Esophagus muscularis mucosa (tissue), 4 donors: ENCODE results near the gene SRSF4. TPM values are rescaled to one million over a fixed set of nuclear protein-coding genes. Genes with fewer than 3 reads are reported as not detected.
"Not testable (repeated sequence)": the region's sequence is repeated elsewhere in the genome, so short reads cannot be mapped to it uniquely, and the experiment has no call there.

Experiments used
- DNase-seq: peaks from one replicate; pipeline ENCODE4 v3.0.0-alpha.2; 2017; ENCODE audit errors: extremely low spot score
- H3K27ac ChIP-seq, 4 donors: fragments of 200-600 bp; sonication (generic); replicated peaks in 1 of 4; 1 replicate in 3 of 4; 2 replicates in 1 of 4; pipeline ENCODE4 v1.5.1; 2016 to 2019; ENCODE audit warnings: mild to moderate bottlenecking in 1 of 4
- H3K27me3 ChIP-seq, 4 donors: fragments of 200-600 bp; sonication (generic); one replicate each; pipeline versions ENCODE4 v1.5.1 to v1.6.0; 2016 to 2019
- H3K36me3 ChIP-seq, 4 donors: fragments of 200-600 bp; sonication (generic); one replicate each; pipeline ENCODE4 v1.5.1; 2016 to 2019
- H3K4me1 ChIP-seq, 4 donors: fragments of 200-600 bp; sonication (generic); one replicate each; pipeline ENCODE4 v1.5.1; 2016 to 2019
- H3K4me3 ChIP-seq, 4 donors: fragments of 200-600 bp; sonication (generic); 1 replicate in 2 of 4; 2 replicates in 2 of 4; pipeline ENCODE4 v1.5.1; 2016 to 2019; ENCODE audit warnings: mild to moderate bottlenecking in 4 of 4, moderate library complexity in 1 of 4
- H3K9me3 ChIP-seq, 4 donors: fragments of 200-600 bp; sonication (generic); 1 replicate in 3 of 4; 2 replicates in 1 of 4; pipeline ENCODE4 v1.5.1; 2016 to 2019
- EP300 ChIP-seq: sonication (generic); formaldehyde crosslinking; IDR thresholded peaks from one replicate; pipeline ENCODE4 v1.6.1; 2017; ENCODE audit warnings: antibody characterized with exemption
- POLR2A ChIP-seq: fragments of 450-650 bp; IDR thresholded peaks from one replicate; pipeline ENCODE4 v1.6.1; 2017; ENCODE audit warnings: antibody characterized with exemption, moderate library complexity, mild to moderate bottlenecking, low read depth
- POLR2AphosphoS5 ChIP-seq, 2 donors: sonication (generic); formaldehyde crosslinking; IDR thresholded peaks; one replicate each; pipeline ENCODE4 v1.6.1; 2017; ENCODE audit warnings: antibody characterized with exemption in 2 of 2
- WGBS: methylation state at CpG from one replicate; pipeline ENCODE4 v1.1.5; 2018; 5-methylcytosine and 5-hydroxymethylcytosine counted together
- intact Hi-C: fragments of 100-400 bp; cut with DNase I; formaldehyde crosslinking; loops from one replicate; pipeline ENCODE4 v1.15.1; 2023
- total RNA-seq, 4 donors: library from RNA; depleted of rRNA; stranded (reverse); fragments of >200 nt; gene quantifications; one replicate each; pipeline versions ENCODE4 v1.1.0 to v1.2.1, GENCODE V29; 2016
- TF ChIP-seq, protein P1 (sequence below), 3 experiments: fragments of 200-600 bp in 2 of 3; fragments of 450-650 bp in 1 of 3; sonication (generic) in 2 of 3; IDR thresholded peaks; one replicate each; pipeline ENCODE4 v1.5.1; 2017 to 2019; ENCODE audit warnings: antibody characterized with exemption in 3 of 3, mild to moderate bottlenecking in 2 of 3, moderate library complexity in 1 of 3

Gene SRSF4
- total RNA-seq, 4 donors from 2014 or later, result 90.3 to 113 (median 98.3) TPM

DNA sequence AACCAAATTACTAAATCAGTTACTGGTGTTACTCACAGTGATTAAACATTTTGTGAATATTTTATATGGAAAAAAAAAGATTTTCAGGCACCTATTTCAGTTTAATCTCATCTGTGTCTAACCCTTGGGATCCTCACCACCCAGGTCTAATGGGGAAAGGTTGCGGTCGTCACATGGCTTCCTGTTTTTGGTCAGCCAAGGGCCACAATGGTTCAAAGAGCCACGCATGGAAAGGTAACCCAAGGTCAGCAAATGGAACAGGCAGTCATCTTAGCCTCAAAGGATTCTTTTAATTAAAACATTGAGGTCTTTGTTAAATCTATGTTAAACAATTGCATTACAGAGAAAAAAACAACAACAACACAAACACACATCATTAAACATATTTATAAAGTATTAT, 21.9 kb downstream of the SRSF4 start:
- Histone ChIP-seq H3K36me3 (peaks cover 24 to 64% (median 44%) of the 10 kb centered on the region in 4 donors), H3K4me3 (no peak overlapping the region), H3K27me3 (no peaks in the 10 kb centered on the region), H3K9me3 (no peaks in the 10 kb centered on the region), H3K27ac (no peak overlapping the region), H3K4me1 (peaks cover 54 to 59% (median 56%) of the 10 kb centered on the region in 4 donors)
- WGBS, result 70% methylated on average over 3 of the region's 3 CpGs
- TF ChIP-seq POLR2A (no peak), POLR2AphosphoS5 (IDR thresholded peaks at IDR 0.05) (no peak), EP300 (no peak)
- TF ChIP-seq, protein P1, sequence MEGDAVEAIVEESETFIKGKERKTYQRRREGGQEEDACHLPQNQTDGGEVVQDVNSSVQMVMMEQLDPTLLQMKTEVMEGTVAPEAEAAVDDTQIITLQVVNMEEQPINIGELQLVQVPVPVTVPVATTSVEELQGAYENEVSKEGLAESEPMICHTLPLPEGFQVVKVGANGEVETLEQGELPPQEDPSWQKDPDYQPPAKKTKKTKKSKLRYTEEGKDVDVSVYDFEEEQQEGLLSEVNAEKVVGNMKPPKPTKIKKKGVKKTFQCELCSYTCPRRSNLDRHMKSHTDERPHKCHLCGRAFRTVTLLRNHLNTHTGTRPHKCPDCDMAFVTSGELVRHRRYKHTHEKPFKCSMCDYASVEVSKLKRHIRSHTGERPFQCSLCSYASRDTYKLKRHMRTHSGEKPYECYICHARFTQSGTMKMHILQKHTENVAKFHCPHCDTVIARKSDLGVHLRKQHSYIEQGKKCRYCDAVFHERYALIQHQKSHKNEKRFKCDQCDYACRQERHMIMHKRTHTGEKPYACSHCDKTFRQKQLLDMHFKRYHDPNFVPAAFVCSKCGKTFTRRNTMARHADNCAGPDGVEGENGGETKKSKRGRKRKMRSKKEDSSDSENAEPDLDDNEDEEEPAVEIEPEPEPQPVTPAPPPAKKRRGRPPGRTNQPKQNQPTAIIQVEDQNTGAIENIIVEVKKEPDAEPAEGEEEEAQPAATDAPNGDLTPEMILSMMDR (IDR thresholded peaks at IDR 0.05), result no peak
- no peak for DNase-seq
- intact Hi-C loops, result no loop called here

DNA sequence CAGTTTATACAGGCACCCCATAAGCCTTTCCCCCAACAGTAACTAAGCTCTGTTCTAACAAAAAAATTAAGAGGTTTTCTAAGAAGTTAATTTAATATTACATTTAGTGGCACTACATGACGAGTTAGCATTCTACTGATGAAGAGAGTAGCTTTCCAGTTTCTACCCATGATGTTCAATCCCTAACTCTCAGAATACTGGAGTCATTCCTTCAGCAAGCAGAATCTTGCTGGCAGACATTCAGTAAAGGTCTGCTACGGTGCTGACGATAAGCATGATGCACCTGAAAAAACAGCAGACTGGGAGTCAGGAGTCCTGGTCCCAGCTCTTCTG, 24.5 kb downstream of the SRSF4 start:
- Histone ChIP-seq H3K4me3 (no peak overlapping the region), H3K36me3 (peaks cover 49 to 82% (median 65%) of the 10 kb centered on the region in 4 donors), H3K9me3 (no peaks in the 10 kb centered on the region), H3K4me1 (peaks cover 42 to 47% (median 43%) of the 10 kb centered on the region in 4 donors), H3K27ac (peak overlapping the region; percentile 13 to 63 (median 58)), H3K27me3 (no peaks in the 10 kb centered on the region)
- WGBS, result 58% methylated on average over 3 of the region's 3 CpGs
- intact Hi-C loops, result no loop called here
- TF ChIP-seq POLR2A (no peak), POLR2AphosphoS5 (IDR thresholded peaks at IDR 0.05) (no peak), EP300 (no peak)
- TF ChIP-seq, protein P1 (IDR thresholded peaks at IDR 0.05), result no peak
- DNase-seq, result no peak

DNA sequence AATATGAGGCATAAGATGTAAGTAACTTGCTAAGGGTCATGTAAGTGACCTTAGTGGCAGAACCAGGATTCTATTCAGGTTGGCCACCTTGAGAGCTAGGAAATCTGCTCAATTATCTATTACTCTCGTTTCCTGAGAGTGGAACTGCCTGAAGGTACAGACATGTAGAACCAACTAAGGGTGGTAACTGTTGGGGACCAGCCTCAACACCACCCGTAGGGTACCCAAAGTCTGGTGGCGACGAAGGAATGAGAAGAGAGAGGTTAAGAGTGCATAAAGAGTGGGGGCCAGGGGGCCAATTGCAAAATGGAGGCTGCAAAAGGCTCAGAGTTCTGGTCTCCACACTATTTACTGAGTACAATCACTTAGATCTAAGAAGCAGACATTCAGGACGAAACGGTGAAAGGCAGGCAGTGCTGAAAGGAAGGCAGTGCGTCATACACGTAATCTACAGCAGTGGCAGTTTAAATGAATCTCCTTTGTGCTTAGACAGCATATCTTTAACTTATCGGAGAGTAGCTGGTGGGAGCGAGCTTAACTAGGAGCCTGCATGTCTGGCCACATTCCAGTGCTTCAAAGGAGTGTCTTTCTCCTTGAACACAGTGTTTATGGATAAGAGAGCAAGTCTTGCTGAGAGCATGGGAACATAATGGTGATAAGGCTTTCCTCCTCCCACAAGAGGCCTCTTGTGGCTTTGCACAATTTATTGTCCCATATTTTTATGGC, 25.0 kb downstream of the SRSF4 start:
- Histone ChIP-seq H3K4me3 (no peak overlapping the region), H3K36me3 (peaks cover 53 to 87% (median 70%) of the 10 kb centered on the region in 4 donors), H3K27ac (peak overlapping the region; percentile 53 to 63 (median 58)), H3K4me1 (peaks cover 37 to 42% (median 38%) of the 10 kb centered on the region in 4 donors), H3K9me3 (no peaks in the 10 kb centered on the region), H3K27me3 (no peaks in the 10 kb centered on the region)
- TF ChIP-seq POLR2A (no peak), EP300 (no peak), POLR2AphosphoS5 (IDR thresholded peaks at IDR 0.05) (no peak)
- TF ChIP-seq, protein P1 (IDR thresholded peaks at IDR 0.05), result no peak
- 40% methylated on average over 10 of the region's 10 CpGs for WGBS
- DNase-seq, result no peak
- intact Hi-C loops, result no loop called here

DNA sequence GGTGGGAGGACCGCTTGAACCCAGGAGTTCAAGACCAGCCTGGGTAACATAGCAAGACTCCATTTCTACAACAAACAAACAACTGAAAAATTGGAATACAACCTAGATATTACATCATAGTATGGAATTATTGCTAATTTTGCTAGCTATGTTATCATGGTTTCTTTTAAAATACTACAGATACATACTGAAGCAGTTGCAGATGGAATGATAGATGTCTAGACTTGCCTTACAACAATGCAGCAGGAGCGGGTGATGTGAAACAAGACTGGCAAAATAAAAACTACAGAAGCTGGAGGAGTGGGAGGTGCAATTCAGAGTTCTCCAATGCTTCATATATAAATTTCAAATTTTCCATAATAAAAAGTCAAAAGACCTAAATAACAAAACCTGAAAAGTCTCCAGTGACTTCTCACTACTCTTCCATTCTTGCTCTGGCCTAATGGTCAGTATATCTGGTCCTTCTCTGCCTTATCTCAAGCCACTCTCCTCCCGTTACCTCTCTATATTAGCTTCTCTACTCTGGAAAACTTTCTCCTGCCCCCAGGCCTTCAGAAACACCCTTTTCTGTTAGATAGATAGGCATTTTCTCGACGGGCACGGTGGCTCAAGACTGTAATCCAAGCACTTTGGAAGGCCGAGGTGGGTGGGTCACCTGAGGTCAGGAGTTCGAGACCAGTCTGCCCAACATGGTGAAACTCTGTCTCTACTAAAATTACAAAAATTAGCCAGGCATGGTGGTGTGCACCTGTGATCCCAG, 29.5 kb downstream of the SRSF4 start:
- DNase-seq, result no peak
- intact Hi-C loops, result no loop called here
- no peaks in the 10 kb centered on the region for H3K27me3 ChIP-seq
- TF ChIP-seq, protein P1 (IDR thresholded peaks at IDR 0.05), result no peak
- TF ChIP-seq POLR2AphosphoS5 (IDR thresholded peaks at IDR 0.05) (no peak), EP300 (no peak), POLR2A (no peak)
- no peak overlapping the region for H3K27ac ChIP-seq
- H3K9me3 ChIP-seq, result no peaks in the 10 kb centered on the region
- peaks cover 14 to 19% (median 17%) of the 10 kb centered on the region in 4 donors for H3K4me1 ChIP-seq
- H3K4me3 ChIP-seq, result no peak overlapping the region
- WGBS, result 92% methylated on average over 8 of the region's 8 CpGs
- peaks cover 76 to 98% (median 87%) of the 10 kb centered on the region in 4 donors for H3K36me3 ChIP-seq

DNA sequence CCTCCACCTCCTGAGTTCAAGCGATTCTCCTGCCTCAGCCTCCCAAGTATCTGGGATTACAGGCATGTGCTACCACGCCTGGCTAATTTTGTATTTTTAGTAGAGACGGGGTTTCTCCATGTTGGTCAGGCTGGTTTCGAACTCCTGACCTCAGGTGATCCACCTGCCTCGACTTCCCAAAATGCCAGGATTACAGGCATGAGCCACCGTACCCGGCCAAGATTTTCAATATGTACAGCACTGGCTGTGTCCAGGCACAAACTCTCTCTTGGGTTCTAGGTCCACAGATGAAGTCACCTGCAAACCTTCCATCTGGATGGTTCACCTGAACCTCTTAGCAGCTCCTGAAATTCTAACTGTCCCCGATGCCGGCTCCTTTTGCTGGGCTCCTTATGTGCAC, 31.4 kb downstream of the SRSF4 start:
- peaks cover 82 to 100% (median 94%) of the 10 kb centered on the region in 4 donors for H3K36me3 ChIP-seq
- H3K27ac ChIP-seq, intact Hi-C loops, DNase-seq, H3K9me3 ChIP-seq, H3K27me3 ChIP-seq, H3K4me3 ChIP-seq: not testable (repeated sequence)
- H3K4me1 ChIP-seq, result peaks cover 7 to 13% (median 10%) of the 10 kb centered on the region in 4 donors
- WGBS, result 95% methylated on average over 9 of the region's 9 CpGs
